VCaP (cell line): Measurements from ENCODE around the gene CTAGE1.

Experiments used
- H3K27ac ChIP-seq: fragments of 450-650 bp; 2 replicates; pipeline ENCODE4 v1.5.1; 2017
- CTCF ChIP-seq: fragments of 450-650 bp; conservative IDR thresholded peaks from 2 replicates; pipeline ENCODE4 v1.5.1; 2017; ENCODE audit warnings: mild to moderate bottlenecking, moderate library complexity

Gene CTAGE1

GRCh38 chr18:22367303-22367702, 50.4 kb downstream of the CTAGE1 start:
- no peak for TF ChIP-seq CTCF
- no peak overlapping the region for H3K27ac ChIP-seq

GRCh38 chr18:22363867-22364463, 53.8 kb downstream of the CTAGE1 start:
- TF ChIP-seq CTCF = peak; percentile 33; the same call in 1 of the 2 replicates
- H3K27ac ChIP-seq = no peak overlapping the region
